ENCODE measurements around the gene PDHA1. TPM values are rescaled to one million over a fixed set of nuclear protein-coding genes. Genes with fewer than 3 reads are reported as not detected.

PDHA1 gene
- total RNA-seq, 1 donor from 2014 or later: 114 TPM

DNA sequence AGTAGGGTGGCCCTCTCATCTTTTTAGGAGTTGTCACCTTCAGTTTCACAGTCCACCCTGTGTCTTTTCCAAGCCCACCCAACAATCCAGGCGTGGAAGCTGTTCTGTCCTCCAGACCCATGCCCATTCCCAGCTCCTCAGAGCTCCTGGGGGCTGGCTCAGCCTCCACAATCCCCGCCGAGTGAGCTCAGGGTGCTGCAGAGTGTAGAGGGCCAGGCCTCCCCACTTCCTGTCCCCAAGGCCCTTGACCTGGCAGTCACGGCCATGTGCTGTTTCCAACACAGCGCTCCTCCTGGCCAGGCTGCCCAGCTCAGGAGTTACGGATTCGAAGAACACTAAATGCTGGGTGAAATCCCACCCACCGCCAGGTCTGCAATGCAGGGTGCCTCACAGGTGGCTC lies 31.8 kb downstream of the PDHA1 start:
- intact Hi-C loops (cut with DNase I): no loop called here
- no peaks in the 10 kb centered on the region for H3K9me3 ChIP-seq
- no peak for DNase-seq
- ATAC-seq: no peak
- no peaks in the 10 kb centered on the region for H3K27me3 ChIP-seq
- TF ChIP-seq, protein P1, sequence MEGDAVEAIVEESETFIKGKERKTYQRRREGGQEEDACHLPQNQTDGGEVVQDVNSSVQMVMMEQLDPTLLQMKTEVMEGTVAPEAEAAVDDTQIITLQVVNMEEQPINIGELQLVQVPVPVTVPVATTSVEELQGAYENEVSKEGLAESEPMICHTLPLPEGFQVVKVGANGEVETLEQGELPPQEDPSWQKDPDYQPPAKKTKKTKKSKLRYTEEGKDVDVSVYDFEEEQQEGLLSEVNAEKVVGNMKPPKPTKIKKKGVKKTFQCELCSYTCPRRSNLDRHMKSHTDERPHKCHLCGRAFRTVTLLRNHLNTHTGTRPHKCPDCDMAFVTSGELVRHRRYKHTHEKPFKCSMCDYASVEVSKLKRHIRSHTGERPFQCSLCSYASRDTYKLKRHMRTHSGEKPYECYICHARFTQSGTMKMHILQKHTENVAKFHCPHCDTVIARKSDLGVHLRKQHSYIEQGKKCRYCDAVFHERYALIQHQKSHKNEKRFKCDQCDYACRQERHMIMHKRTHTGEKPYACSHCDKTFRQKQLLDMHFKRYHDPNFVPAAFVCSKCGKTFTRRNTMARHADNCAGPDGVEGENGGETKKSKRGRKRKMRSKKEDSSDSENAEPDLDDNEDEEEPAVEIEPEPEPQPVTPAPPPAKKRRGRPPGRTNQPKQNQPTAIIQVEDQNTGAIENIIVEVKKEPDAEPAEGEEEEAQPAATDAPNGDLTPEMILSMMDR (IDR thresholded peaks at IDR 0.05): no peak
- H3K36me3 ChIP-seq: no peaks in the 10 kb centered on the region
- H3K27ac ChIP-seq: no peak overlapping the region
- no peak overlapping the region for H3K4me3 ChIP-seq
- no peaks in the 10 kb centered on the region for H3K4me1 ChIP-seq

DNA sequence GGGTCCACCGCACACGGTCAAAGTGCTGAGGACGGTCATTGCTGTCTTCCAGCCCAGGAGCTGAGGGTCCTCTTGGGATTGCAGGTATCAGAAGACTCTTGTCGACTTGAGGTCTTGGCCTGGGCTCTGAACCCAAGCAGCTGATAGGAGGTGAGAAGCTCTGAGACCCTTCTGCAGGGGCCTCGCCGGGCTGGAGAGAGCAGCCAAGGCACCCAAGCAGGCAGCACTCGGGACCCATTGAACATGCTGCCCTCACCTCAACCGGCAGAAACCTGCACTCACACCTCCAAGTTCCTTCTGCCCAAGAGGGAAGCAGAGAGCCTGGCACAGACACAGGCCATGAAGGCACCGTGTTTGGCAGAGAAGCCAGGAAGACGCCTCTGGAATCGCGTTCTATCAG lies 34.1 kb downstream of the PDHA1 start:
- no peak for ATAC-seq
- TF ChIP-seq, protein P1 (IDR thresholded peaks at IDR 0.05): no peak
- H3K27me3 ChIP-seq: no peaks in the 10 kb centered on the region
- intact Hi-C loops (cut with DNase I): no loop called here
- H3K4me1 ChIP-seq: no peaks in the 10 kb centered on the region
- H3K9me3 ChIP-seq: no peaks in the 10 kb centered on the region
- DNase-seq: no peak
- H3K4me3 ChIP-seq: no peak overlapping the region
- H3K27ac ChIP-seq: no peak overlapping the region
- H3K36me3 ChIP-seq: no peaks in the 10 kb centered on the region

DNA sequence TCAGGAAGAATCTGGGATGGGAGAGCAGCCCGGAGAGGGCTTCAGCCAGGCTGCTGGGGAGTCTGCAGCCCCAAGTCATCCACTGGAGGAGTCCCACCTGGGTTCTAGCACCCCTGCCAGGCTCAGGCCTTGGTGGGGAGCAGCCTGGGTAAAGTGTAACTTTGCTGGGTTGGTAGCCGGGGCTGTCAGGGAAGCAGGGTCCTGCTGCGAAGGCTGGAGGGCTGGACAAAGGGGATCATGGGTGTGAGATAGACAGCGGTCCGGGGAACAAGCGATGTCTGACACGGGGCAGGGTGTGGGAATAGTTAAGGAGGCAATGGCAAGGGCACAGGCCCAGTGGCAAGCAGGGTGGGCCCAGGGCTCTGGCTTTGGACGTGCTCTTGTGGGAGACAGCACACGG lies 37.6 kb downstream of the PDHA1 start:
- H3K9me3 ChIP-seq: no peaks in the 10 kb centered on the region
- TF ChIP-seq, protein P1 (IDR thresholded peaks at IDR 0.05): no peak

DNA sequence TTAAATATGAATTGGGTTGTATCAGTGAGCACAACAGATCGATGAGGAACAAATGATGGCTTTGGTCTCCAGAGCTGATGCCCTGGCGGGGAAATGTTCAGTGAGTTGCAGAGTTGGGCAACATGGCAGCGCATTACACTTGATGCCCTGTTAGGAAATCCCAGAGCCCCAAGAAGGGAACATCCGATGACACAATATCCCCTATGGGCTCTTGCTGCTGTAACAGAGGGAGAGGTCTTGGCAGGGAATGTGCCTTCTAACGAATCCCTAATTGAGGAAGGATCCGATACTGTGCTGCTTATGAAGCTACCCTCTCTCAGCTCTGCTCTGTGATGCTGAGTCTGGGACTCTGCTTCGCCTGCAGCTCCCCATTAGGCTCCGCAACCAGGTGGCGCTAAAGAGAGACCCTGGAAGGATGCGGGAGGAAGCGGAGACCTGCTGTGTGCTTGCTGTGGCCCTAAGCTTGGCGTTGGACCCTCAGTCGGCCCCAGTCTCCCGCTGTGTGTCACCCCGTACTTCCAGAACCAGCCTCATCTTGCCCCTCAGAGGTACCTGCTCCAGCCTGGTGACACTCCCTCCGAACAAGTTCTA lies 38.9 kb downstream of the PDHA1 start:
- Histone ChIP-seq H3K9me3 (no peaks in the 10 kb centered on the region), H3K27ac (no peak overlapping the region), H3K4me1 (no peaks in the 10 kb centered on the region), H3K4me3 (no peak overlapping the region), H3K27me3 (no peaks in the 10 kb centered on the region), H3K36me3 (no peaks in the 10 kb centered on the region)
- DNase-seq: peak; percentile 72
- peak; percentile 88 for ATAC-seq
- intact Hi-C loops (cut with DNase I): no loop called here
- TF ChIP-seq, protein P1 (IDR thresholded peaks at IDR 0.05): peak; percentile 45

More for the DNA sequence above, 37.6 kb downstream of the PDHA1 start:
- no peak for ATAC-seq
- DNase-seq: no peak
- H3K27me3 ChIP-seq: no peaks in the 10 kb centered on the region
- no peak overlapping the region for H3K4me3 ChIP-seq
- H3K27ac ChIP-seq: no peak overlapping the region
- intact Hi-C loops (cut with DNase I): no loop called here
- H3K4me1 ChIP-seq: no peaks in the 10 kb centered on the region
- no peaks in the 10 kb centered on the region for H3K36me3 ChIP-seq

DNA sequence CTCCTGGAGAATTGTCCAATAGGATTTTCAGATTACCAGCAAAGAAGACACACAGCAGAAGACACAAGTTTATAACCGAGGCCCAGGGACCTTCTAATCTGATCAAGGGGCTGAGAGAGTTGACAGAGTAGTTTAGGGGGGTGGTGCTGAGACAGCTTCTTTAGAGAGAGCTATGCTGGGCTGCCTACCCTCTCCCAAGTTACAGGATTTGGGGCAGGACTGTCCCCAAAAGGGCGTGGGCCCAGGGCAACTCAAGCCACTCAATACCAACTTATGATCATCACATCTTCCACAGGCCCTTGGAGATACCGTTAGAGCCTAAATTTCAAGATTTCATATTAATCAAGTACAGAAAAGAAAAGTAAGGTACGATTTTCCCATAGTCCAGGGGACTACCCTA lies 43.0 kb downstream of the PDHA1 start:
- H3K4me3 ChIP-seq: no peak overlapping the region
- no peaks in the 10 kb centered on the region for H3K27me3 ChIP-seq
- intact Hi-C loops (cut with DNase I): no loop called here
- no peak overlapping the region for H3K27ac ChIP-seq
- no peaks in the 10 kb centered on the region for H3K4me1 ChIP-seq
- H3K9me3 ChIP-seq: no peaks in the 10 kb centered on the region
- no peak for ATAC-seq
- DNase-seq: no peak
- TF ChIP-seq, protein P1 (IDR thresholded peaks at IDR 0.05): no peak
- H3K36me3 ChIP-seq: no peaks in the 10 kb centered on the region

All from upper lobe of right lung (tissue), 1 donor.